Central memory CD8-positive, alpha-beta T cell (primary cell): Measurements from ENCODE around the gene C6orf136.
A peak's percentile ranks its signal among the peaks of the same experiment; 100 is the strongest.
"Not testable (repeated sequence)": the region's sequence is repeated elsewhere in the genome, so short reads cannot be mapped to it uniquely, and the experiment has no call there.

Experiments used
- ATAC-seq: fragments of 150-1000 bp; cut with Tn5 transposase; replicated peaks from 2 replicates; pipeline ENCODE4 v1.10.0; 2022; ENCODE audit warnings: mild to moderate bottlenecking, moderate FRiP score, moderate number of reproducible peaks; ENCODE audit not compliant: poor library complexity, severe bottlenecking; ENCODE audit errors: extremely low read depth
- DNase-seq, 2 donors: peaks; one replicate each; pipeline ENCODE4 v3.0.0; 2021; ENCODE audit warnings: low spot score in 2 of 2
- H3K27ac Mint-ChIP-seq: one replicate; pipeline ENCODE4 v1.8.0; 2022; ENCODE audit warnings: low read depth, mild to moderate bottlenecking, moderate library complexity, mixed read lengths
- H3K27me3 Mint-ChIP-seq: one replicate; pipeline ENCODE4 v1.8.0; 2022; ENCODE audit warnings: mixed read lengths
- H3K36me3 Mint-ChIP-seq: one replicate; pipeline ENCODE4 v1.8.0; 2022; ENCODE audit warnings: mild to moderate bottlenecking, moderate library complexity, mixed read lengths; ENCODE audit not compliant: insufficient read depth
- H3K4me1 Mint-ChIP-seq: one replicate; pipeline ENCODE4 v1.8.0; 2022; ENCODE audit warnings: mixed read lengths
- H3K4me3 Mint-ChIP-seq: one replicate; pipeline ENCODE4 v1.8.0; 2022; ENCODE audit warnings: mild to moderate bottlenecking, moderate library complexity, mixed read lengths
- H3K9me3 Mint-ChIP-seq: one replicate; pipeline ENCODE4 v1.8.0; 2022; ENCODE audit warnings: mixed read lengths

C6orf136 gene, protein sequence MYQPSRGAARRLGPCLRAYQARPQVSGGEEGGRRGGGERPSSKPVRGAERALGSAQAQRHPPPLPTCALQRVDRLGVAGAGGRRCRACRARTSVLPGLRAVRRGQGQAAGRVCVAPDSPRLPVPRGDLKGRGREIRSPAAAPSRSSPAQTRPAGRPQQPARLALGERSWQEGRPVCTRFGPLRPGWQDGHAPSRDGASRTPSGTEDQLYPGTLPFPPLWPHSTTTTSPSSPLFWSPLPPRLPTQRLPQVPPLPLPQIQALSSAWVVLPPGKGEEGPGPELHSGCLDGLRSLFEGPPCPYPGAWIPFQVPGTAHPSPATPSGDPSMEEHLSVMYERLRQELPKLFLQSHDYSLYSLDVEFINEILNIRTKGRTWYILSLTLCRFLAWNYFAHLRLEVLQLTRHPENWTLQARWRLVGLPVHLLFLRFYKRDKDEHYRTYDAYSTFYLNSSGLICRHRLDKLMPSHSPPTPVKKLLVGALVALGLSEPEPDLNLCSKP

DNA sequence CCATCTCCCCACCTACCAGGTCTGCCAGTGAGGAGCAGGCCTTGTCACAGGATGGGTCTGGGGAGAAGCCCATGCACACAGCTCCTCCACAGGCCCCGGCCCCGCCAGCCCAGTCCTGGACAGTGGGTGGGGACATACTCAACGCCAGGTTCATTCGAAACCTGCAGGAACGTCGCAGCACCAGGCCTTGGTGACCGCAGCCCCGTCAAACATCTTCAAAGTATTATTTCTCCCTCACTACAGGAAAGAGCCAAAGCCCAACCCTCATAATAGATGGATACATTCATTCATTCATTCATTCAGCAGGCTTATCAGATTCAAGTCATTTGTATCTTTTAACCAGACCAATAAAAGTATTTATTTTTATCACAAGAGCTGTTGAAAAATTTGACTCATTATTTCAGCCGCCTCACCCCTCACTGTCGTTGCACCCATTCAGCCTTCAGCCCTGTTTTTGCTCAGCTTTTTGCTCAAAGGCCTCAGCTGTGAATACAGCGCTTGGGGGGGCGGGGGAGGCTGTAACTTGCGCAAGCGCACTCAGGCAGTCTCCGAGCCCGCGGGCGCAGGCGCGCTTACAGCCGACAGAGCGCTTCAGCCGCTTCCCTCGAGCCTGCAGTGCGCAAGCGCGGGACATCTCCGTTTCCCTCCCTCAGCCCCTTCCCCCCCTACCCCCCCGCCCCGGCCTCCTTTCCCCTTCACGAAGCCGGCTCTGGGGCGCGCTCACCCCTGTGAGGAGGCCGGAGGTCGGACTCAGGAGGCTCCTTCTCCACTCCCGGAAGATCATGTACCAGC is at the start of gene C6orf136:
Gene C6orf136 (plus strand): TSS at position 684 of the 792 bp plus-strand sequence. CDS start 99 bp downstream, at position 783.
- peak; percentile 80 for ATAC-seq
- Mint-ChIP-seq H3K27me3 (no peaks in the 10 kb centered on the region), H3K9me3 (no peaks in the 10 kb centered on the region), H3K27ac (peak within 1 kb of the TSS; percentile 82), H3K4me1 (peaks cover 25% of the 10 kb centered on the region), H3K4me3 (peak within 1 kb of the TSS; percentile 84), H3K36me3 (peaks cover 25% of the 10 kb centered on the region)
- peak; percentile 80 to 84 for DNase-seq

DNA sequence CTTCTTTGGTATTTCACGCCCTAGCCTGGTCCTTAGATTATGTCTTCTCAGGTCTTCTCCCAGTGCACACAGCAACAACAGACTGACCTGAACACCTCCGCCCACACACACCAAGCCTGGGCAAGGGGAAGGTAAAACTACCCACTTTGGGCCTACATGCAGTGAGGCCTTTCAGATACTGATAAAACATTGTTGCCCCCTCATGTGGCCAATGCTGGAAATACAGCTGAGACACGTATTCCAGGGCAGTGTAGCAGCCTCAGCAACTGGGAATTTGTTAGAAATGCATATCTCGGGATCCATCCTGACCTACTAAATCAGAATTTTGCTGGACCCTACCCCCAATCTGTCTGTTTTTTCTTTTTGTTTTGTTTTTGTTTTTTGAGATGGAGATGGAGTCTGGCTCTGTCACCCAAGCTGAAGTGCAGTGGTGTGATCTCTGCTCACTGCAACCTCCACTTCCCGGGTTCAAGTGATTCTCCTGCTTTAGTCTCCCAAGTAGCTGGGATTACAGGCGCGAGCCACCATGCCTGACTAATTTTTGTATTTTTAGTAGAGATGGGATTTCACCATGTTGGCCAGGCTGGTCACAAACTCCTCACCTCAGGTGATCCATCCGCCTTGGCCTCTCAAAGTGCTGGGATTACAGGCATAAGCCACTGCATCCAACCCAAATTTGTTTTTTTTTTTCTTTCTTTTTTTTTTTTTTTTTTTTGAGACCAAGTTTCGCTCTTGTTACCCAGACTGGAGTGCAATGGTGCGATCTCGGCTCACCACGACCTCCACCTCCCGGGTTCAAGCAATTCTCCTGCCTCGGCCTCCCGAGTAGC is 49.4 kb upstream of the C6orf136 start:
- DNase-seq = peak; percentile 74 to 82
- Mint-ChIP-seq H3K27ac (peak overlapping the region; percentile 7), H3K36me3 (peaks cover 24% of the 10 kb centered on the region), H3K4me1 (peaks cover 26% of the 10 kb centered on the region)
- ATAC-seq = peak; percentile 83
- not testable (repeated sequence) for H3K4me3 Mint-ChIP-seq, H3K27me3 Mint-ChIP-seq, H3K9me3 Mint-ChIP-seq

DNA sequence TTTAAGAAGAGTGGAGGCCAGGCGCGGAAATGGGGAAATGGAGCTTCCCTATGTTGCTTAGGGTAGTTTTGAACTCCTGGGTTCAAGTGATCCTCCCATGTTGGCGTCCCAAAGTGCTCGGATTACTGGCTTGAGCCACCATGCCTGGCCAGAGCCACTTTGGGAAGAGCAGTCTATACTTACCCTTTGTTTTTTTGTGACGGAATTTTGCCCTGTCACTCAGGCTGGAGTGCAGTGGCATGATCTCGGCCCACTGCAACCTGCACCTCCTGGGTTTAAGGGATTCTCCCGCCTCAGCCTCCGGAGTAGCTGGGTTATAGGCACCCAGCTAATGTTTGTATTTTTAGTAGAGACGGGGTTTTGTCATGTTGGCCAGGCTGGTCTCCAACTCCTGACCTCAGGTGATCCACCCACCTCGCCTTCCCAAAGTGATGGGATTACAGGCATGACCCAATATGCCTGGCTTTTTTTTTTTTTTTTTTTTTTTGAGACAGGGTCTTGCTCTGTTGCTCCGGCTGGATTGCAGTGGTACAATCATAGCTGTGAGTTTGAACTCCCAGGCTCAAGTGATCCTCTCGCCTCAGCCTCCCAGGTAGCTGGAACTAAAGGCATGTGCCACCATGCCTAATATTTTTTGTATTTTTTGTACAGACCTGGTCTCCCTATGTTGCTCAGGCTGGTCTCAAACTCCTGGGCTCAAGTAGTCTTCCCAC is 47.9 kb upstream of the C6orf136 start:
- no peak overlapping the region for H3K4me3 Mint-ChIP-seq
- peaks cover 33% of the 10 kb centered on the region for H3K4me1 Mint-ChIP-seq
- no peaks in the 10 kb centered on the region for H3K27me3 Mint-ChIP-seq
- DNase-seq (no peak), ATAC-seq (no peak)
- H3K9me3 Mint-ChIP-seq = no peaks in the 10 kb centered on the region
- H3K36me3 Mint-ChIP-seq = peaks cover 35% of the 10 kb centered on the region
- peak overlapping the region; percentile 19 for H3K27ac Mint-ChIP-seq

DNA sequence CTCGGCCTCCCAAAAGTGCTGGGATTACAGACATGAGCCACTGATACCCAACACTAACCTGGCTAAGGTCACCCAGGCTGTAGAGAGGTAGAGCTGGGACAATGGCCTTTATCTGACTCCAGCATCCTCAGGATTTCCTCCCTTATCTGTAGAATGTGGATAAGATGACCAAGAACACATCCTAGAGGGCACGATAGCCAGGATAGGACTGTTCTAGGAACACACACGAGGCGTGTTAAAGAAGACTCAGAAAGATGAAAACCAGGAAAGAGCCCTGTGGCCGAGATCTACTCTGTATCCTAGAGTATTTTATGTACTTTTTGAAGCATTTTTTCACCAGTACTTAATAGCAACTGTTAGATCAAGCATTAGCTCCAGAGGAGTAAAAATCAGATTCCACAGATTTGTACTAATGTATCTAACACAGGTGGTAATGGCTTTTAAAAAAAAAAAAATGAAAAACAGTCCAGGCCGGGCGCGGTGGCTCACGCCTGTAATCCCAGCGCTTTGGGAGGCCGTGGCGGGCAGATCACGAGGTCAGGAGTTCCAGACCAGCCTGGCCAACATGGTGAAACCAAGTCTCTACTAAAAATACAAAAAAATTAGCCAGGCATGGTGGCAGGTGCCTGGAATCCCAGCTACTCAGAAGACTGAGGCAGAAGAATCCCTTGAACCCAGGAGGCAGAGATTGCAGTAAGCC is 47.2 kb upstream of the C6orf136 start:
- Mint-ChIP-seq H3K4me3 (no peak overlapping the region), H3K27me3 (no peaks in the 10 kb centered on the region), H3K4me1 (peaks cover 33% of the 10 kb centered on the region), H3K36me3 (peaks cover 41% of the 10 kb centered on the region), H3K27ac (peak overlapping the region; percentile 19), H3K9me3 (no peaks in the 10 kb centered on the region)
- ATAC-seq (no peak), DNase-seq (no peak)

DNA sequence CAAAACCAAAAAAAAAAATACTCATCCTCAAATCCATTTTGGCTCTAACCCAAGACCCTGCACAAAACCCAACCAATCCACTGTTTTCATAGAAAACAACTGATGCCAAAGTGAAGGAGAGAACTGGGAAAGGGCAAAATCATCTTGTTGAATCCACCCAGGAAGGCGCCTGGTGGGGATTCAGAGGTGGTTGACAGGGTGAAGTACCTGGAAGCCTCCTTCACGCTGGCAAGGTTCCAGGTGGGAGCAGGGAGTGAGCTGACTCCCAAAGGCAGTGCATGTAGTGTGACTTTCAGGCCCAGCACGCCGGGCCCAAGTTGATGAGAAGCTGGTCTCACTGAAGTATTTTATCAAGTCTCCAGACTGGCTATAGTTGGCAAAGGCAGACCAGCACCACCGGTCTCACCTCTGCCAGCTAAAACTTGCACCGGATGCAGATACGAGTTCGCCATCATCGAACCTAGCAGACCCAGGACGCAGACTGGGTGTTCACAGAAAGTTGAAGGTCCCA is 46.4 kb upstream of the C6orf136 start:
- no peak overlapping the region for H3K4me3 Mint-ChIP-seq
- no peaks in the 10 kb centered on the region for H3K9me3 Mint-ChIP-seq
- ATAC-seq (no peak), DNase-seq (no peak)
- peaks cover 46% of the 10 kb centered on the region for H3K36me3 Mint-ChIP-seq
- H3K27me3 Mint-ChIP-seq = no peaks in the 10 kb centered on the region
- peaks cover 33% of the 10 kb centered on the region for H3K4me1 Mint-ChIP-seq
- H3K27ac Mint-ChIP-seq = peak overlapping the region; percentile 81

DNA sequence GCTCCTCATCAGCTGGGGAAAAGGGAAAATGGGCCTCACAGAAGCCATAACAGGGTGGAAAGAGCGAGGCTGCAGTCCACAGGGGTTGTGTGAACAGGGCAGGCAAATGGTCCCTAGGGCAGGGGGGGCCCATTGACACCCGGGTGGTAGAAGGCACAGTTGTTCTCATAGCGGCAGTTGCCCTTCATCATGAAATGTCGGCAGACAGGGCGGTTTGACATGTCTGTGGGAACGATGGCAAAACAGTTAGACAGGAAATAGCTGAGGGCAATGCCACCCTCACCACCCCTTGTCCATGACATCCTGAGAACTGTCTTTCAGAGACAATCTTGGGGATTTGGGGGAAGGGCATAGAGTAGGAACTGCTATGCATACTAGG is 45.5 kb upstream of the C6orf136 start:
- Mint-ChIP-seq H3K27me3 (no peaks in the 10 kb centered on the region), H3K36me3 (peaks cover 53% of the 10 kb centered on the region), H3K4me1 (peaks cover 39% of the 10 kb centered on the region), H3K9me3 (no peaks in the 10 kb centered on the region), H3K27ac (peak overlapping the region; percentile 81), H3K4me3 (no peak overlapping the region)
- ATAC-seq (peak; percentile 60), DNase-seq (peak in 1 of 2 donors; percentile 33)

DNA sequence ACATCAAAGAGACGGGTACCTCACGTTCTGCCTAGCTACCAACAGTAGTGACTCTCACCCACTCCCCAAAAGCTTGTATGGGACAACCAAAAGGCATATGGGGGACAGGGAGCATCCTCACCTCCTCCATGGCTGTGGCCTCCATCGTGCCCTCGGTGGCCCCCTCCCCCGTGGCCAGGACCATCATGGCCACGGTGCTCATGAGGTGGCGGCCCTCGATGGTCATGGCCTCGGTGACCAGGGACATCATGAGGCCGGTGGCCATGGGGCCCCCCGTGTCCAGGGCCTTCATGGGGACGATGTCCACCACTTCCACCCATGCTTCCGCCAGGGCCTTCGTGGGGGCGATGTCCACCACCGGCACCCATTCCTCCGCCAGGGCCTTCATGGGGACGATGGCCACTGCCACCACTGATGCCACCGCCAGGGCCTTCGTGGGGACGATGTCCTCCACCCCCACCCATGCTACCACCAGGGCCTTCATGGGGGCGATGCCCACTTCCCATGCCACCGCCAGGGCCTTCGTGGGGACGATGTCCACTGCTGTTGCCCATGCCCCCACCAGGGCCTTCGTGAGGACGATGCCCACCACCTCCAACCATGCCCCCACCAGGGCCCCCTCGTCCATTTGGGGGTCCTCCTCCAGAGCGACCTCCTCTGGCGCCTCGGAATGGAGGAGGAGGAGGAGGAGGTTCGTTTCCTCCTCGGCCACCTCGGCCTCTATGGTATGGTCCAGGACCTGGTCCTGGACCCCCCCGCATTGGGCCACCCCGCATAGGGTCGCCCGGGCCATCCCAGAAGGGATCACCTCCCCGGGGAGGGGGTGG is 44.9 kb upstream of the C6orf136 start:
- H3K9me3 Mint-ChIP-seq = no peaks in the 10 kb centered on the region
- DNase-seq = no peak
- H3K4me3 Mint-ChIP-seq = no peak overlapping the region
- peaks cover 39% of the 10 kb centered on the region for H3K4me1 Mint-ChIP-seq
- peaks cover 58% of the 10 kb centered on the region for H3K36me3 Mint-ChIP-seq
- ATAC-seq = no peak
- H3K27ac Mint-ChIP-seq = peak overlapping the region; percentile 81
- no peaks in the 10 kb centered on the region for H3K27me3 Mint-ChIP-seq

DNA sequence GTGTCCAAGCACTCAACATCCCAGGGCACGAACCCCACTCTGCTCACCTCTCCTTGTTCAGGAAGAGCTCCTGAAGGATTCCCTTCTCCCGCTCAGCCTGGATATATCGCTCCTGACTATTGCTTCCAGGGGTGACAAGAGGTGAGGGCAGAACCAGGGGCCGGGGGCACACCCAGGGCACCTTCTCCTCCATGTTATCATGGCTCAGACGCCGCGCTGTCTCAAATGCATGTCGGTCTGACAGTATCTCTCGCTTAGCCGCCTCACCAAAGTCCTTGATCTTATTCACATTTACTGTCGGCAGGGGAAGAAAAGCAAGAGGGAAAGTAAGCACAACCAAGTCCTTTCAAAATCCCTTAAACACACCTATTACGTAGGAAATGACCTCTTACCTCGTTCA is 43.0 kb upstream of the C6orf136 start:
- no peaks in the 10 kb centered on the region for H3K27me3 Mint-ChIP-seq
- H3K4me3 Mint-ChIP-seq = no peak overlapping the region
- H3K9me3 Mint-ChIP-seq = no peaks in the 10 kb centered on the region
- DNase-seq = no peak
- no peak for ATAC-seq
- H3K4me1 Mint-ChIP-seq = peaks cover 45% of the 10 kb centered on the region
- H3K36me3 Mint-ChIP-seq = peaks cover 72% of the 10 kb centered on the region
- H3K27ac Mint-ChIP-seq = no peak overlapping the region

DNA sequence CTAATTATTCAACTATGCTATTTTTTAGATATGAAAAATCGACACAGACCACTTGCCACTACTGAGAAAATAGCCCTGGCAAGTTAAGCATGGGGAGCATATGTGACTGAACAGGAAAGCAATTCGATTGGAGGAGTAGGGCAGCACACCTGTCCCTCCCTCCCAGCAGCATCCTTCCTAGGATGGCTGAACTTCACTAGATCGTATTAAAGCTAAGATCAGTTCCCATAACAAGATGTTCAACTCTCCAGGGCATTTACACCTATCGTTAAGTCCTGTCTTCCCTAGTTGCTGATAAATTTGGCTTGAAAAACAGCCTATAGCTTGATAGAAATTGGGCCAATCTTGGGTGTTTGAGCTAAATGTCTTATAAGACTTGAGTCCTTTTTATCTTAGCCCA is 36.9 kb upstream of the C6orf136 start:
- Mint-ChIP-seq H3K27ac (peak overlapping the region; percentile 87), H3K27me3 (no peaks in the 10 kb centered on the region), H3K9me3 (no peaks in the 10 kb centered on the region), H3K4me1 (peaks cover 67% of the 10 kb centered on the region), H3K4me3 (no peak overlapping the region), H3K36me3 (peaks cover 64% of the 10 kb centered on the region)
- no peak for DNase-seq
- no peak for ATAC-seq

DNA sequence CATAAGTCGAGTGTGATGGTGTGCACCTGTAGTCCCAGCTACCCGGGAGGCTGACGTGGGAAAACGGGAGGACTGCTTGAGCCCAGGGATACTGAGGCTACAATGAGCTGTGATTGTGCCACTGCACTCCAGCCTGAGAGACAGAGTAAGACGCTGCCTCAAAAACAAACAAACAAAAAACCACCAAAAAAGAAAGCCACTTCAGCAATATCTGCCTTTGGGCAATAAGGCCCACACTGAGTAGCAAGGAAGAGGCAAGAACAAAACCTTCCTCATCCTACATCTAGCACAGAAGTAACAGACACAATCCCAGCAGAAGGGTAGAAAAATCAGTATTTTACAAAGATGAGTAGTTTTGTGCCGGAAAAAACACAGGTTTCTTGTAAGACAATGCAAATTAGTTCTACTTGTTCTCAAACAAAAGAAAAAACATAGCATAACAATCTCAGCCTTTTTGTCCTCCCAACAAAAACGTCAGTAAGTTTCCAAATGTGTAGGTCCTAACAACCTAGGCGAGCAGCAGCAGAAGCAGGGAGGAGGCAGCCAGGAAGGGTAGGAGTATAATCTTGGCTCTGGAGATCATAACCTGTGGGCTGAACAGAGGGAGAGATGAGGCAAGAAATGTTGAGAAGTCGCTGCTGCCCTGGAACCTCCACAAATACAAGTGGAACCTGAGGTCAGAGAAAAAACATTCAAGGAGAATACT is 35.6 kb upstream of the C6orf136 start:
- H3K36me3 Mint-ChIP-seq = peaks cover 64% of the 10 kb centered on the region
- no peaks in the 10 kb centered on the region for H3K27me3 Mint-ChIP-seq
- peak overlapping the region; percentile 87 for H3K27ac Mint-ChIP-seq
- no peaks in the 10 kb centered on the region for H3K9me3 Mint-ChIP-seq
- ATAC-seq (no peak), DNase-seq (no peak)
- no peak overlapping the region for H3K4me3 Mint-ChIP-seq
- H3K4me1 Mint-ChIP-seq = peaks cover 75% of the 10 kb centered on the region
